Measurements from ENCODE around the gene FCHSD1. TPM values are rescaled to one million over a fixed set of nuclear protein-coding genes. Genes with fewer than 3 reads are reported as not detected.
A peak's percentile ranks its signal among the peaks of the same experiment; 100 is the strongest.

The FCHSD1 gene
- total RNA-seq, 2 donors from 2014 or later: 44.9 to 62.9 TPM

GRCh38 chr5:141680751-141681201 lies 29.6 kb upstream of the FCHSD1 start:
- DNase-seq (ENCODE audit: low spot score in 2 of 2) (no peak), ATAC-seq (no peak)
- Mint-ChIP-seq H3K36me3 (no peaks in the 10 kb centered on the region), H3K9me3 (no peaks in the 10 kb centered on the region), H3K27ac (peak overlapping the region in 1 of 2 donors; percentile 79)

- no peak for DNase-seq (ENCODE audit: low spot score in 2 of 2)
- ATAC-seq: no peak
- no peaks in the 10 kb centered on the region for H3K36me3 Mint-ChIP-seq
- no peaks in the 10 kb centered on the region for H3K9me3 Mint-ChIP-seq
- H3K27ac Mint-ChIP-seq: no peak overlapping the region
Observed at GRCh38 chr5:141680178-141680577, 29.0 kb upstream of the FCHSD1 start.

- no peaks in the 10 kb centered on the region for H3K36me3 Mint-ChIP-seq
- H3K27ac Mint-ChIP-seq: no peak overlapping the region
- ATAC-seq (no peak), DNase-seq (ENCODE audit: low spot score in 2 of 2) (no peak)
- H3K9me3 Mint-ChIP-seq: no peaks in the 10 kb centered on the region
Observed at GRCh38 chr5:141677415-141677814, 26.2 kb upstream of the FCHSD1 start.

DNA sequence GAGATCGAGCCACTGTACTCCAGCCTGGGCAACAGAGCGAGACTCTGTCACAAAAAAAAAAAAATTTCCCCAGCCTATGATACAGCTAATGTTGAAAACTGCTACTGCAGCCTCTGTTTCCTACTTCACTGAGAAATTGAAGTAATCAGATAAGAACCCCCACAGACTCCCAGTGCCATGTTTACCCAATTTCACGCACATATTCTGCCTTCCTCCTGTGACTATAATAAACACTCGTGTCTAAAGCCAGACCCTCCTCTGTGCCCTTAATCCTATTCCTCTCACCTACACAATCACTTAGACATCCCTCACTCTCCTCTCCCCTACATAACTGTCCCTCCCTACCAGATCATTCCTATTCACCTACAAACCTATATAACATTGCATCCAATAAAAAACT lies 24.5 kb upstream of the FCHSD1 start:
- Mint-ChIP-seq H3K36me3 (no peaks in the 10 kb centered on the region), H3K9me3 (no peaks in the 10 kb centered on the region), H3K27ac (no peak overlapping the region)
- DNase-seq (ENCODE audit: low spot score in 2 of 2) (no peak), ATAC-seq (no peak)

DNA sequence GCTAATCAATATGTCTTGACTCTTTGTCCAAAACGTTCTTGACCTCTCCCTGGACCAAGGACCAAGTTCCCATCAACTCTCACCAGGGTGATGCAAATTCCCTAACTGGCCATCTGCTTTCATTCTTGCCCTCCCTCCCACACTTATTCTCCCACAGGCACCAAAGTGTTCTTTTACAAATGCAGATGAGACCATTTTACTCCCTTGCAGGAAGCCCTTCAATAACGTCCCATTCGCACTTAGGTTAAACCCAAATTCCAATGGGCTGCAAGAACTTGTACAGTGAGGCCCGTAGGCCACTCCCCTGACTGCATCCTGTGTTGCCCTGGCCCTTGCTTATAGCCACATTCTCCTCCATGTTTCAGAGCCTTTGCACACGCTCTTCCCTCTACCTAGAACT lies 23.5 kb upstream of the FCHSD1 start:
- ATAC-seq (no peak), DNase-seq (ENCODE audit: low spot score in 2 of 2) (no peak)
- Mint-ChIP-seq H3K27ac (no peak overlapping the region), H3K9me3 (no peaks in the 10 kb centered on the region), H3K36me3 (no peaks in the 10 kb centered on the region)

DNA sequence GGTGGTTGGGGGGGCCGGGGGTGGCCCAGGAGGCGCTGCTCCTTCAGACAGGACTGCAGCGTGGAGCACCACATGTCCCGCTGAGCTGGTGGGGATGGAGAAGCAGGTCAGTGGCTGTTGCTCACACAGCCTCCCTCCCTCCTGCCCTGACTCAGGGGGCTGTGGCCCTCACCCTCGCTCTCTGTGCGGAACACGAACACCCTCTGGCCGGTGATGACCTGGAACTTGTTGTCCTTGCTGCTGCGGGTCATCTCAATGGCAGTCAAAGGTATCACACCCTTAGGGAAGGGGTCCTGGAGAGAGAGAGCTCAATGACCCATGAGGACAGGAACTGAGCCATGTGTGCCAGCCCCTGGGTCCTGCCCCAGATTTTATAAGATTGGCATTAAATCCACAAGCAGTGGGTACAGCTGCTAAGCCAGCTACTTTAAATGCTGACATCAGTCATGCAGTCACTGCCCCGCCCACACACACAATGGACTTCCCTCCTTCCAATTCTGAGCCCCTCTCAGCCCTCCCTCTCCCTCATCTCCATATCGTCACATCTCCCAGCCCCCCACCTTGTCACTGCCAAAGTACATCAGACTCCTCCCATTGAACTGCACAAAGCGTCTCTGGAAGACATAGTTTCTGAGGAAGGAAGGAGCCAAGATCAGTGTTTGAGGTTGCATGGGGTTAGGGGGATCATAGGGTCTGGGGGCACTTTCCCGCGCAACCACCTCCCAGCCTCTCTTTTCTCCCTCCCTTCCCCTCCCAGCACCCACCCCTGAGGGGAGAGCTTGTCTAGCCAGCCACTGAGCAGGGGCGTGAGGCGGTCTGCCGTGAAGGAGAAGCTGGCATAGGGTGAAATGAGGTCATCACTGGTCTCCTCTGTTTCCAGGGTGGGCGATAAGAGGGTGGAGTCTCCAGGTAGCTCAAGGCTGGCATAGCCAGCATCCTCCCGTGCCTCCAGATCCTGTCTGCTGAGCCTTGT lies 21.9 kb upstream of the FCHSD1 start:
- ATAC-seq: no peak
- no peaks in the 10 kb centered on the region for H3K36me3 Mint-ChIP-seq
- H3K27ac Mint-ChIP-seq: no peak overlapping the region
- H3K9me3 Mint-ChIP-seq: no peaks in the 10 kb centered on the region
- no peak for DNase-seq (ENCODE audit: low spot score in 2 of 2)

- no peak for DNase-seq (ENCODE audit: low spot score in 2 of 2)
- Mint-ChIP-seq H3K27ac (no peak overlapping the region), H3K9me3 (no peaks in the 10 kb centered on the region), H3K36me3 (no peaks in the 10 kb centered on the region)
- no peak for ATAC-seq
Observed at GRCh38 chr5:141672071-141672840, 21.0 kb upstream of the FCHSD1 start.

DNA sequence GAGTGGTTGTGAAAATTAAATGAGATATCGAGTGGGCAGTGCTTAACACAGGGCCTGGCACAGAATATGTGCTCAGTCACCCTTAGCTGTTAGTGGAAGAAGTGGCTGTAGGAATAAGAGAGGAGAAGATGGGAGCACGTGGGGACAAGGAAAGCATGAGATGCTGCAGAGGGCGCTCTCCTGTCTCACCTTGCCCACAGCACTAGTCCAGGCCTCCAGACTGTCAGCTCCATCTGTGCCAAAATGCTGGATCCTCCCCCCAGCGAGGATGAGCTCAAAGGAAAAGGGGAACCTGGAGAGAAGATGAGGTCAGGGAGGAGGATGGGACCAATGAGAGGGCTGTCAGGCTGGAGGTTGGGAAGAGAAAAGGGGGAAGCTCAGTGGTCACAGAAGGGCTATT lies 18.3 kb upstream of the FCHSD1 start:
- H3K9me3 Mint-ChIP-seq: no peaks in the 10 kb centered on the region
- no peak for ATAC-seq
- peak overlapping the region; percentile 18 to 52 for H3K27ac Mint-ChIP-seq
- H3K36me3 Mint-ChIP-seq: no peaks in the 10 kb centered on the region
- DNase-seq (ENCODE audit: low spot score in 2 of 2): no peak

- no peak for ATAC-seq
- Mint-ChIP-seq H3K27ac (peak overlapping the region in 1 of 2 donors; percentile 18), H3K9me3 (no peaks in the 10 kb centered on the region), H3K36me3 (no peaks in the 10 kb centered on the region)
- DNase-seq (ENCODE audit: low spot score in 2 of 2): no peak
Observed at GRCh38 chr5:141668601-141669265, 17.5 kb upstream of the FCHSD1 start.

DNA sequence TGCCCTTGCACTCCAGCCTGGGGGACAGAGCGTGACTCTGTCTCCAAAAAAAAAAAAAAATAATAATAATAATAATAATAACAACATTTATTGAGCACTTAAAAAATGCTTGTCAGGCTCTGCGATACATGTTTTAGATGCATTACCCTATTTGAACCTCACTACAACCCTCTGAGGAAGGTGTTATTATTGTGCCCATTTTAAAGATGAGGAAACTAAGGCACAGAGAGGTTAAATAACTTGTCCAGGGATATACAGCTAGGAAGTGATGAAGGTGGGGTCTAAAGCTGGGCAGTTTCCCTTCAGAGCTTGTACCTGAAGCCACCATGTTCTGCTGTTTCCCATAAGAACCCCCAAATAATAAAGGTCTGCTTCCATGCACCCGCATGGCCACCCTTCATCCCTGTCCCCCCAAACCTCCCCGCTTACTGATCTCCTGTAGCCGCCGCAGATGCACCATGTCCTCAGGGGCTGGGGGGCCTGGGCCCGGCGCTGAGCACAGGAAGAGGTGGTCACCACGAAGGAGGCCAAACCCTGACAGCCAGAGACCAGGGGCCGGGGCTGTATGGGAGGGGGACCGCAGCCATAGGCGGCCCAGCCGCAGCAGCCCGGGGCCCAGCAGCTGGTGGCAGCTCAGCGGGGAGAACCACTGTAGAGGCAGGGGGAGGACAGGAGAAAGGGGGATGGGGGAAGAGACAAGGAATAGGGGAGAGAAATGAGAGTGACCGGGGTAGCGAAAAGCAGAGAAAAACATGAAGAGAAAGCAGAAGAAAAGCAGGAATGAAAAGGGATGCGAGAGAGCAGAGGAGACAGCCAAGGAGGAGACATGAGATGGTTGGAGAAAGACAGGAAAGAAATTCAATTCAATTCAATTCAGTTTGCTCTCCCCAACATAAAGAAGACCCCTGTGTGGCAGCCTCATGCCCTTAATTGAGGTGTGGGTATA lies 15.1 kb upstream of the FCHSD1 start:
- DNase-seq (ENCODE audit: low spot score in 2 of 2): no peak
- no peak overlapping the region for H3K27ac Mint-ChIP-seq

DNA sequence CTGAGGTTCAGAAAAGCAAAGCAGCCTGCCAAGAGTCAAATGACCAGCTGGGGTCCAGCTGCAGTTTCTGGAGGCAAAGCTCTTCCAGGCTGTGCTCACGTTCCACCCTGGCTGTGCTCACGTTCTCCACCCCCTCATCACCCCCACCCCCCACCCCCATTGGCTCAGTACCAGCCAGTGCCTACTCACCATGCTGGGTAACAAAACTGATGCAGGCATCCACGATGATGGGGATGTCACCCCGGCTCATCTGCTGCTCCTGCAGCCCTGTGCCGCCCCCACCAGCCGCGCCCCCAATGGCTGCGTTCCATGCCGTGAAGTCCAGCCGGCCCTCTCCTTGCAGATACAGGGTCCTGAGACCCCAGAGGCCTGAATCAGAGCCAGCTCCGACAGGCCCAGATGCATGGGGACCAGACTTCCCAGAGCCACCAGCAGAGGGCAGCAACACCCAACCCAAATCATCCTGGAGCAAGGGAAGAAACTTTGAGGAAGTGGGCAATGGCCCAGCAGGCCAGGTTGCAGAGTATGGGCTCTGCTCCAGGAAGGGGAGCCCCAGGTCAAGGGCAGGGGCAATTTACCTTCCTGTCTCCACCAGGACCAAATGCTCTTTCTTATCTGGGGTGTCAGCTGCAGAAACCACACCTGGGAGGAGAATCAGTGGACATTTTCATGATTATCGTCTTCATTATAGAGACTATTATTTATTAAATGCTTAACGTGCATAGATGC lies 13.7 kb upstream of the FCHSD1 start:
- Mint-ChIP-seq H3K9me3 (no peaks in the 10 kb centered on the region), H3K27ac (no peak overlapping the region)
- ATAC-seq: peak; percentile 93 to 98

More for the DNA sequence above, 15.1 kb upstream of the FCHSD1 start:
- Mint-ChIP-seq H3K9me3 (no peaks in the 10 kb centered on the region), H3K36me3 (no peaks in the 10 kb centered on the region)
- no peak for ATAC-seq

GRCh38 chr5:141663506-141663905 lies 12.3 kb upstream of the FCHSD1 start:
- ATAC-seq (no peak), DNase-seq (ENCODE audit: low spot score in 2 of 2) (no peak)
- no peaks in the 10 kb centered on the region for H3K36me3 Mint-ChIP-seq
- H3K9me3 Mint-ChIP-seq: no peaks in the 10 kb centered on the region
- no peak overlapping the region for H3K27ac Mint-ChIP-seq

More for the DNA sequence above, 13.7 kb upstream of the FCHSD1 start:
- DNase-seq (ENCODE audit: low spot score in 2 of 2): peak; percentile 76 to 77
- H3K36me3 Mint-ChIP-seq: no peaks in the 10 kb centered on the region

DNA sequence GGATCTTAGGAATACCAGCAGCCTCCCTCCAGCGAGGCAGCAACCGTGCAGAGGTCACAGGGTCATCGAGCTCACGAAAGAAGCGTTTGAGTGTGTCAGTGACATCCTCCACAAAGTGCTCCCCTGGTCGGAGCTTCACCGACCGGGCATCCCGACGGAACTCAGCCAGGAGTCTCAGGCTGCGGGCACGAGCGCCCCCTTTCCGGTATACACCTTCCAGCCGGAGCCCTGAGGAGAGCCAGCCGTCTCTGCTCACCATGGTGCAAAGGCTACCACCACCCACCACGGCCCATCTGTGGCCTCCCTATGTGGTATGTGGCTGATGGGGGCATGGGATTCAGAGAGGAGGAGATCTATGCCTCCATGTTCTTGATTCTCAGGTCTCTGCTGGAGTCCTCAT lies 10.8 kb upstream of the FCHSD1 start:
- no peak for ATAC-seq
- no peaks in the 10 kb centered on the region for H3K9me3 Mint-ChIP-seq
- H3K36me3 Mint-ChIP-seq: no peaks in the 10 kb centered on the region
- DNase-seq (ENCODE audit: low spot score in 2 of 2): no peak
- no peak overlapping the region for H3K27ac Mint-ChIP-seq

GRCh38 chr5:141657937-141658545 lies 6.8 kb upstream of the FCHSD1 start:
- Mint-ChIP-seq H3K36me3 (no peaks in the 10 kb centered on the region), H3K27ac (no peak overlapping the region), H3K9me3 (no peaks in the 10 kb centered on the region)
- ATAC-seq: peak; percentile 48 to 86
- DNase-seq (ENCODE audit: low spot score in 2 of 2): no peak

- H3K9me3 Mint-ChIP-seq: no peaks in the 10 kb centered on the region
- DNase-seq (ENCODE audit: low spot score in 2 of 2) (no peak), ATAC-seq (no peak)
- H3K27ac Mint-ChIP-seq: no peak overlapping the region
- no peaks in the 10 kb centered on the region for H3K36me3 Mint-ChIP-seq
Observed at GRCh38 chr5:141657404-141657803, 6.2 kb upstream of the FCHSD1 start.

Measured in activated naive CD4-positive, alpha-beta T cell treated with anti-CD3 and anti-CD28 coated beads, Interleukin-2, amount 50 U/mL, for 72 hours (primary cell).